K562 (cell line): ENCODE results near the gene BGN. TPM values are rescaled to one million over a fixed set of nuclear protein-coding genes. Genes with fewer than 3 reads are reported as not detected.

ENCODE experiments used
- DDX20 ChIP-seq: fragments of 450-650 bp; IDR thresholded peaks from 2 replicates; pipeline ENCODE4 v1.6.1; 2016; ENCODE audit warnings: missing genetic modification characterization, low read depth, mild to moderate bottlenecking, missing compliant biosample characterization, moderate library complexity
- FOXM1 ChIP-seq, 2 experiments: fragments of 450-650 bp in 1 of 2; sonication (generic) in 1 of 2; formaldehyde crosslinking in 1 of 2; IDR thresholded peaks; 2 replicates each; pipeline versions ENCODE4 v1.6.1 to v1.9.0; 2017 to 2022; ENCODE audit warnings: low read depth in 2 of 2, mild to moderate bottlenecking in 2 of 2, missing genetic modification reagents in 1 of 2, moderate library complexity in 1 of 2
- GABPA ChIP-seq: fragments of 200-800 bp; sonication (Bioruptor generic); conservative IDR thresholded peaks from 2 replicates; pipeline ENCODE4 v1.6.1; 2016; ENCODE audit warnings: low read depth, missing genetic modification characterization, missing compliant biosample characterization
- HDAC6 ChIP-seq: IDR thresholded peaks from 2 replicates; pipeline ENCODE4 v1.6.1; 2012; ENCODE audit warnings: low read depth, mild to moderate bottlenecking, control low read depth, inconsistent platforms, low read length, moderate library complexity
- LEF1 ChIP-seq: fragments of 450-650 bp; IDR thresholded peaks from 2 replicates; pipeline ENCODE4 v1.6.1; 2016; ENCODE audit warnings: mild to moderate bottlenecking
- MCM5 ChIP-seq: fragments of 450-650 bp; IDR thresholded peaks from 2 replicates; pipeline ENCODE4 v1.6.1; 2016; ENCODE audit warnings: low read depth
- MTF1 ChIP-seq: fragments of 250-450 bp; sonication (Bioruptor Pico); IDR thresholded peaks from 2 replicates; pipeline ENCODE4 v1.9.0; 2021; ENCODE audit warnings: moderate library complexity, mild to moderate bottlenecking, inconsistent platforms, borderline replicate concordance
- NR2C1 ChIP-seq, 2 experiments: fragments of 450-650 bp; IDR thresholded peaks; 2 replicates each; pipeline ENCODE4 v1.6.1; 2017; ENCODE audit warnings: mild to moderate bottlenecking in 2 of 2, antibody characterized with exemption in 1 of 2, inconsistent platforms in 1 of 2, missing compliant biosample characterization in 1 of 2, missing genetic modification characterization in 1 of 2
- PHB2 ChIP-seq: fragments of 450-650 bp; IDR thresholded peaks from 2 replicates; pipeline ENCODE4 v1.6.1; 2017; ENCODE audit warnings: low read depth
- SOX6 ChIP-seq: fragments of 450-650 bp; IDR thresholded peaks from 2 replicates; pipeline ENCODE4 v1.6.1; 2014; ENCODE audit warnings: mild to moderate bottlenecking
- TCF7 ChIP-seq: sonication (generic); IDR thresholded peaks from 2 replicates; pipeline ENCODE4 v1.6.1; 2016; ENCODE audit warnings: antibody characterized with exemption, borderline replicate concordance
- THRAP3 ChIP-seq: fragments of 450-650 bp; IDR thresholded peaks from 2 replicates; pipeline ENCODE4 v1.6.1; 2016; ENCODE audit warnings: mild to moderate bottlenecking, inconsistent platforms, borderline replicate concordance
- ZKSCAN1 ChIP-seq: fragments of 150-350 bp; IDR thresholded peaks from 2 replicates; pipeline ENCODE4 v1.6.1; 2016; ENCODE audit warnings: low read depth, low read length
- ZKSCAN8 ChIP-seq: fragments of 200-800 bp; sonication (Bioruptor generic); IDR thresholded peaks from 2 replicates; pipeline ENCODE4 v1.6.1; 2016; ENCODE audit warnings: missing genetic modification characterization, missing compliant biosample characterization
- ZNF274 ChIP-seq: IDR thresholded peaks from 2 replicates; pipeline ENCODE4 v1.6.1; 2011; ENCODE audit warnings: low read depth, mild to moderate bottlenecking, low read length, moderate library complexity, borderline replicate concordance
- ZNF282 ChIP-seq: sonication (generic); formaldehyde crosslinking; IDR thresholded peaks from 2 replicates; pipeline ENCODE4 v1.8.1; 2023; ENCODE audit warnings: missing genetic modification reagents
- ZNF311 ChIP-seq: fragments of 250-450 bp; sonication (Bioruptor Pico); IDR thresholded peaks from 2 replicates; pipeline ENCODE4 v1.4.0; 2020; ENCODE audit warnings: mild to moderate bottlenecking, moderate library complexity
- ZNF780A ChIP-seq: fragments of 250-450 bp; sonication (Bioruptor Pico); IDR thresholded peaks from 2 replicates; pipeline ENCODE4 v1.5.0; 2021; ENCODE audit warnings: mild to moderate bottlenecking
- polyA plus RNA-seq, 8 experiments: library from polyadenylated mRNA; depleted of rRNA in 4 of 8; stranded (reverse) in 5 of 8; unstranded in 3 of 8; fragments of >200 nt; fragmentation: Nextera tagmentation in 2 of 8; fragmentation: Illumina TruSeq in 1 of 8; extraction: Ambion mirVana in 2 of 8; extraction: Trizol in 1 of 8; gene quantifications; 2 replicates each; pipeline versions ENCODE4 v1.2.1 to v1.2.3, GENCODE V29; 2011 to 2014; ENCODE audit warnings: inconsistent platforms in 1 of 8, missing spikeins in 1 of 8
- total RNA-seq, 7 experiments: library from RNA; depleted of rRNA in 6 of 7; stranded (reverse); fragments of >200 nt in 6 of 7; fragmentation: Illumina TruSeq in 2 of 7; extraction: Trizol in 2 of 7; gene quantifications; 2 replicates each; pipeline versions ENCODE4 v1.2.1 to v1.2.3, GENCODE V29; 2011 to 2021; ENCODE audit warnings: low replicate concordance in 1 of 7
- TF ChIP-seq, protein P1 (sequence below), 2 experiments: fragments of 450-650 bp; IDR thresholded peaks; 2 replicates each; pipeline ENCODE4 v1.6.1; 2016
- TF ChIP-seq, protein P2 (sequence below): fragments of 200-800 bp; sonication (Bioruptor generic); IDR thresholded peaks from 2 replicates; pipeline ENCODE4 v1.6.1; 2016; ENCODE audit warnings: missing genetic modification characterization, missing compliant biosample characterization

Gene BGN
- total and polyA plus RNA-seq, 9 of the 15 experiments (the other 6 are each of a cell fraction or from before 2014, with no cell fraction given): 0.11 TPM; not detected in 8

DNA sequence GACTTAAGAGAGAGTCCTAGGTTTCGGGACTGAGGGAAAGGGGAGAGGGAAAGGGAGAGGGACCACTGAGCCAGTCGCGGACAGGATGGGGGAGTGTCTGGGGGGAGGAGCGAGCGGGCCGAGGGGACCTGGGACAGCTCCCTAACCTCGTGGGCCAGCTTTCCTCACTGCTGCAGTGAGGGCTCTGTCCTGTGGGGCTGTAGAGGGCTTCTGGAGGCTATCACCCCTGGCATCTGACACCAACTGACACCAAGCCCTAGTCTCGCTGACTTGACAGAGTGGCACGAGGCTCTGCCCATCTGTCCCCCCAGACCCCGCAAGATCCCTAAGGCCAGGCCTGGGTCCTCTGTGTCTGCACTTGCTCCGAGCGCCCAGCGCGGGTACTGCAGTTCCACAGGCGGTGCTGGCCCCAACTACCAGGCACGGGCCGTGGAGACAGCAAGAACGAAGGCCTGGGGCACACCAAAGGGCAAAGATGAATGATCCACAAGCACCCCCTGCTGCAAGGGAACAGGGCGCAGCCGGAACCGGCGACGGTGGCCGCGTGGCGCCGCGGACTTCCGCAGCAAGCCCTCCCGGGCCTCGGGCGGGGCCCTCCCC is 24.9 kb upstream of the BGN start (continued):
- TF ChIP-seq ZNF780A (CRISPR knock-in tag): no peak
- no peak for TF ChIP-seq PHB2
- no peak for TF ChIP-seq LEF1
- TF ChIP-seq GABPA: no peak
- no peak for TF ChIP-seq ZNF282 (CRISPR knock-in tag)
- no peak for TF ChIP-seq NR2C1 (IDR thresholded peaks at IDR 0.05)
- TF ChIP-seq NR2C1 (tag; IDR thresholded peaks at IDR 0.05): no peak
- no peak for TF ChIP-seq MTF1
- no peak for TF ChIP-seq FOXM1 (IDR thresholded peaks at IDR 0.05; ENCODE audit: low read depth)
- no peak for TF ChIP-seq FOXM1 (CRISPR knock-in tag; IDR thresholded peaks at IDR 0.05; ENCODE audit: low read depth)
- no peak for TF ChIP-seq ZKSCAN1
- TF ChIP-seq TCF7: no peak
- no peak for TF ChIP-seq ZNF274
- no peak for TF ChIP-seq DDX20 (tag)
- TF ChIP-seq MCM5: no peak
- TF ChIP-seq ZKSCAN8: no peak
- TF ChIP-seq HDAC6: no peak
- no peak for TF ChIP-seq THRAP3
- TF ChIP-seq ZNF311: no peak
- TF ChIP-seq, protein P1, sequence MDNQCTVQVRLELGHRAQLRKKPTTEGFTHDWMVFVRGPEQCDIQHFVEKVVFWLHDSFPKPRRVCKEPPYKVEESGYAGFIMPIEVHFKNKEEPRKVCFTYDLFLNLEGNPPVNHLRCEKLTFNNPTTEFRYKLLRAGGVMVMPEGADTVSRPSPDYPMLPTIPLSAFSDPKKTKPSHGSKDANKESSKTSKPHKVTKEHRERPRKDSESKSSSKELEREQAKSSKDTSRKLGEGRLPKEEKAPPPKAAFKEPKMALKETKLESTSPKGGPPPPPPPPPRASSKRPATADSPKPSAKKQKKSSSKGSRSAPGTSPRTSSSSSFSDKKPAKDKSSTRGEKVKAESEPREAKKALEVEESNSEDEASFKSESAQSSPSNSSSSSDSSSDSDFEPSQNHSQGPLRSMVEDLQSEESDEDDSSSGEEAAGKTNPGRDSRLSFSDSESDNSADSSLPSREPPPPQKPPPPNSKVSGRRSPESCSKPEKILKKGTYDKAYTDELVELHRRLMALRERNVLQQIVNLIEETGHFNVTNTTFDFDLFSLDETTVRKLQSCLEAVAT (IDR thresholded peaks at IDR 0.05): no peak
- TF ChIP-seq SOX6: no peak
- TF ChIP-seq, protein P2, sequence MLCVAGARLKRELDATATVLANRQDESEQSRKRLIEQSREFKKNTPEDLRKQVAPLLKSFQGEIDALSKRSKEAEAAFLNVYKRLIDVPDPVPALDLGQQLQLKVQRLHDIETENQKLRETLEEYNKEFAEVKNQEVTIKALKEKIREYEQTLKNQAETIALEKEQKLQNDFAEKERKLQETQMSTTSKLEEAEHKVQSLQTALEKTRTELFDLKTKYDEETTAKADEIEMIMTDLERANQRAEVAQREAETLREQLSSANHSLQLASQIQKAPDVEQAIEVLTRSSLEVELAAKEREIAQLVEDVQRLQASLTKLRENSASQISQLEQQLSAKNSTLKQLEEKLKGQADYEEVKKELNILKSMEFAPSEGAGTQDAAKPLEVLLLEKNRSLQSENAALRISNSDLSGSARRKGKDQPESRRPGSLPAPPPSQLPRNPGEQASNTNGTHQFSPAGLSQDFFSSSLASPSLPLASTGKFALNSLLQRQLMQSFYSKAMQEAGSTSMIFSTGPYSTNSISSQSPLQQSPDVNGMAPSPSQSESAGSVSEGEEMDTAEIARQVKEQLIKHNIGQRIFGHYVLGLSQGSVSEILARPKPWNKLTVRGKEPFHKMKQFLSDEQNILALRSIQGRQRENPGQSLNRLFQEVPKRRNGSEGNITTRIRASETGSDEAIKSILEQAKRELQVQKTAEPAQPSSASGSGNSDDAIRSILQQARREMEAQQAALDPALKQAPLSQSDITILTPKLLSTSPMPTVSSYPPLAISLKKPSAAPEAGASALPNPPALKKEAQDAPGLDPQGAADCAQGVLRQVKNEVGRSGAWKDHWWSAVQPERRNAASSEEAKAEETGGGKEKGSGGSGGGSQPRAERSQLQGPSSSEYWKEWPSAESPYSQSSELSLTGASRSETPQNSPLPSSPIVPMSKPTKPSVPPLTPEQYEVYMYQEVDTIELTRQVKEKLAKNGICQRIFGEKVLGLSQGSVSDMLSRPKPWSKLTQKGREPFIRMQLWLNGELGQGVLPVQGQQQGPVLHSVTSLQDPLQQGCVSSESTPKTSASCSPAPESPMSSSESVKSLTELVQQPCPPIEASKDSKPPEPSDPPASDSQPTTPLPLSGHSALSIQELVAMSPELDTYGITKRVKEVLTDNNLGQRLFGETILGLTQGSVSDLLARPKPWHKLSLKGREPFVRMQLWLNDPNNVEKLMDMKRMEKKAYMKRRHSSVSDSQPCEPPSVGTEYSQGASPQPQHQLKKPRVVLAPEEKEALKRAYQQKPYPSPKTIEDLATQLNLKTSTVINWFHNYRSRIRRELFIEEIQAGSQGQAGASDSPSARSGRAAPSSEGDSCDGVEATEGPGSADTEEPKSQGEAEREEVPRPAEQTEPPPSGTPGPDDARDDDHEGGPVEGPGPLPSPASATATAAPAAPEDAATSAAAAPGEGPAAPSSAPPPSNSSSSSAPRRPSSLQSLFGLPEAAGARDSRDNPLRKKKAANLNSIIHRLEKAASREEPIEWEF: no peak
